Non-pigmented ciliary epithelial cell (primary cell): ENCODE results near the gene CTNNA3.

Experiments
- DNase-seq: peaks from one replicate; pipeline ENCODE4 v3.0.0-alpha.2; 2010; ENCODE audit warnings: low read depth

Gene CTNNA3

GRCh38 chr10:66639371-66639770 is 1056.6 kb downstream of the CTNNA3 start:
- DNase-seq, result peak; percentile 45

- DNase-seq, result no peak
Measured at GRCh38 chr10:66637273-66638036, 1058.5 kb downstream of the CTNNA3 start.

- no peak for DNase-seq
Measured at GRCh38 chr10:66629996-66630395, 1066.0 kb downstream of the CTNNA3 start.

- DNase-seq, result no peak
Measured at GRCh38 chr10:66627156-66627555, 1068.8 kb downstream of the CTNNA3 start.

GRCh38 chr10:66625709-66626590 is 1070.0 kb downstream of the CTNNA3 start:
- DNase-seq, result no peak

GRCh38 chr10:66622050-66622449 is 1073.9 kb downstream of the CTNNA3 start:
- DNase-seq, result no peak

GRCh38 chr10:66604195-66604594 is 1091.8 kb downstream of the CTNNA3 start:
- no peak for DNase-seq

- no peak for DNase-seq
Measured at GRCh38 chr10:66591865-66592264, 1104.1 kb downstream of the CTNNA3 start.

GRCh38 chr10:66587680-66588050 is 1108.3 kb downstream of the CTNNA3 start:
- no peak for DNase-seq

- no peak for DNase-seq
Measured at GRCh38 chr10:66586897-66587679, 1108.9 kb downstream of the CTNNA3 start.

GRCh38 chr10:66586073-66586472 is 1109.9 kb downstream of the CTNNA3 start:
- DNase-seq, result no peak

- DNase-seq, result no peak
Measured at GRCh38 chr10:66575251-66575855, 1120.6 kb downstream of the CTNNA3 start.

GRCh38 chr10:66572700-66573099 is 1123.3 kb downstream of the CTNNA3 start:
- no peak for DNase-seq

GRCh38 chr10:66565999-66566398 is 1130.0 kb downstream of the CTNNA3 start:
- DNase-seq, result no peak

- no peak for DNase-seq
Measured at GRCh38 chr10:66564287-66564686, 1131.7 kb downstream of the CTNNA3 start.

- DNase-seq, result no peak
Measured at GRCh38 chr10:66555061-66555460, 1140.9 kb downstream of the CTNNA3 start.

GRCh38 chr10:66552331-66552730 is 1143.7 kb downstream of the CTNNA3 start:
- DNase-seq, result no peak

GRCh38 chr10:66550351-66550750 is 1145.6 kb downstream of the CTNNA3 start:
- DNase-seq, result no peak

- DNase-seq, result no peak
Measured at GRCh38 chr10:66538908-66539307, 1157.1 kb downstream of the CTNNA3 start.

- DNase-seq, result no peak
Measured at GRCh38 chr10:66538371-66538770, 1157.6 kb downstream of the CTNNA3 start.

GRCh38 chr10:66537186-66537585 is 1158.8 kb downstream of the CTNNA3 start:
- DNase-seq, result no peak

GRCh38 chr10:66535439-66535838 is 1160.6 kb downstream of the CTNNA3 start:
- DNase-seq, result no peak
